HepG2 (cell line): ENCODE measurements around the gene DUSP16. TPM values are rescaled to one million over a fixed set of nuclear protein-coding genes. Genes with fewer than 3 reads are reported as not detected.
A peak's percentile ranks its signal among the peaks of the same experiment; 100 is the strongest.

Experiments
- ATAC-seq: fragments of 200-7000 bp; cut with Tn5 transposase; 3 replicates; pipeline ENCODE4 v1.9.1; 2020; ENCODE audit warnings: mild to moderate bottlenecking, moderate library complexity
- BruUV-seq: library from RNA; stranded (reverse); fragments of 400-500 nt; replicated peaks from 2 replicates; lab custom pipeline; 2021; lab: Mats Ljungman, UMichigan
- CTCF ChIA-PET: fragments of 300-600 bp; formaldehyde crosslinking; extraction: SDS; loops from one replicate; lab custom pipeline; 2021; ENCODE audit warnings: low total read pairs, inconsistent platforms, low intra/inter-chr PET ratio; lab: Yijun Ruan, JAX
- POLR2A ChIA-PET: fragments of 350-600 bp; sonication (Branson Sonifier 250); formaldehyde crosslinking; loops from one replicate; lab custom pipeline; 2020; ENCODE audit warnings: antibody characterized with exemption, inconsistent platforms; lab: Yijun Ruan, JAX
- DNase-seq: peaks from one replicate; pipeline ENCODE4 v3.0.0-alpha.2; 2015; ENCODE audit warnings: low spot score
- FAIRE-seq: peaks from 3 replicates; lab custom pipeline; 2011; peaks lifted over from hg19 to GRCh38; lab: Jason Lieb, UNC
- H2AFZ ChIP-seq: one replicate; pipeline ENCODE4 v1.6.1; 2011; ENCODE audit warnings: low read length, inconsistent platforms
- H3K27ac ChIP-seq: fragments of 300-600 bp; 3 replicates; pipeline ENCODE4 v1.8.0; 2011; ENCODE audit warnings: mixed run types, mild to moderate bottlenecking, mixed read lengths, low read length, inconsistent platforms; ENCODE audit not compliant: insufficient read depth; ENCODE audit errors: extremely low read length
- H3K27me3 ChIP-seq, 2 experiments: fragments of 200-600 bp in 1 of 2; 2 replicates in 1 of 2; 3 replicates in 1 of 2; pipeline versions ENCODE4 v1.6.0 to v1.8.0; 2011; ENCODE audit warnings: low read length in 2 of 2, mild to moderate bottlenecking in 2 of 2, moderate library complexity in 2 of 2, inconsistent platforms in 1 of 2; ENCODE audit not compliant: insufficient read depth in 2 of 2, control insufficient read depth in 1 of 2
- H3K36me3 ChIP-seq, 2 experiments: fragments of 200-600 bp in 1 of 2; replicated peaks in 1 of 2; 2 replicates in 1 of 2; 3 replicates in 1 of 2; pipeline versions ENCODE4 v1.5.1 to v1.8.0; 2011; ENCODE audit warnings: low read length in 2 of 2, inconsistent platforms in 1 of 2; ENCODE audit not compliant: insufficient read depth in 2 of 2, control insufficient read depth in 1 of 2
- H3K4me1 ChIP-seq: 2 replicates; pipeline ENCODE4 v1.5.1; 2012; ENCODE audit warnings: low read length, inconsistent platforms; ENCODE audit not compliant: insufficient read depth
- H3K4me2 ChIP-seq: 2 replicates; pipeline ENCODE4 v1.6.0; 2011; ENCODE audit warnings: low read depth, low read length, inconsistent platforms
- H3K4me3 ChIP-seq, 3 experiments: fragments of 200-600 bp in 1 of 3; sonication (generic), shearing (Covaris generic) in 1 of 3; replicated peaks in 1 of 3; 2 replicates each; pipeline ENCODE4 v1.5.1; 2011 to 2016; ENCODE audit warnings: low read length in 3 of 3, inconsistent platforms in 2 of 3, low read depth in 2 of 3, mild to moderate bottlenecking in 2 of 3, control low read depth in 1 of 3, mixed read lengths in 1 of 3; ENCODE audit not compliant: insufficient read depth in 1 of 3
- H3K79me2 ChIP-seq: one replicate; pipeline ENCODE4 v1.6.1; 2011; ENCODE audit warnings: low read length, inconsistent platforms; ENCODE audit not compliant: insufficient read depth
- H3K9ac ChIP-seq: 2 replicates; pipeline ENCODE4 v1.6.0; 2011; ENCODE audit warnings: mild to moderate bottlenecking, low read depth, low read length, inconsistent platforms; ENCODE audit not compliant: insufficient read depth
- H3K9me3 ChIP-seq: 2 replicates; pipeline ENCODE4 v1.5.1; 2012; ENCODE audit warnings: mild to moderate bottlenecking, low read length
- H4K20me1 ChIP-seq: 2 replicates; pipeline ENCODE4 v1.6.0; 2011; ENCODE audit warnings: inconsistent platforms, mild to moderate bottlenecking, low read length, moderate library complexity; ENCODE audit not compliant: insufficient read depth
- ARID5B ChIP-seq: IDR thresholded peaks from 2 replicates; pipeline ENCODE4 v1.4.0; 2020; ENCODE audit warnings: mild to moderate bottlenecking, missing genetic modification reagents
- CTCF ChIP-seq: sonication (generic); formaldehyde crosslinking; IDR thresholded peaks from 2 replicates; pipeline ENCODE4 v1.5.0; 2020; ENCODE audit warnings: mild to moderate bottlenecking, missing genetic modification reagents, moderate library complexity
- ETV5 ChIP-seq: IDR thresholded peaks from 2 replicates; pipeline ENCODE4 v1.6.1; 2018; ENCODE audit warnings: missing biosample characterization, missing genetic modification reagents, inconsistent platforms, borderline replicate concordance
- GATAD2A ChIP-seq: IDR thresholded peaks from 2 replicates; pipeline ENCODE4 v1.6.1; 2016
- ISL2 ChIP-seq: sonication (generic); formaldehyde crosslinking; IDR thresholded peaks from 2 replicates; pipeline ENCODE4 v1.5.0; 2020; ENCODE audit warnings: missing genetic modification reagents
- MTERF4 ChIP-seq: sonication (generic); formaldehyde crosslinking; IDR thresholded peaks from 2 replicates; pipeline ENCODE4 v1.8.0; 2023; ENCODE audit warnings: mild to moderate bottlenecking, missing genetic modification reagents
- RBAK ChIP-seq: sonication (generic); formaldehyde crosslinking; IDR thresholded peaks from 2 replicates; pipeline ENCODE4 v1.5.1; 2020; ENCODE audit warnings: mild to moderate bottlenecking, missing genetic modification reagents
- RBM22 ChIP-seq: fragments of 200-400 bp; formaldehyde crosslinking; optimal IDR thresholded peaks from 2 replicates; pipeline ENCODE3; 2017; ENCODE audit warnings: mild to moderate bottlenecking, low read length, moderate library complexity
- ZBTB33 ChIP-seq: sonication (generic); formaldehyde crosslinking; IDR thresholded peaks from 2 replicates; pipeline ENCODE4 v1.4.0; 2020; ENCODE audit warnings: missing genetic modification reagents
- ZBTB38 ChIP-seq: sonication (generic); formaldehyde crosslinking; IDR thresholded peaks from 2 replicates; pipeline ENCODE4 v1.5.1; 2020; ENCODE audit warnings: mild to moderate bottlenecking, missing genetic modification reagents
- ZFX ChIP-seq: sonication (generic); formaldehyde crosslinking; IDR thresholded peaks from 2 replicates; pipeline ENCODE4 v1.4.0; 2020; ENCODE audit warnings: mild to moderate bottlenecking, low read depth, missing genetic modification reagents, moderate library complexity
- ZMAT5 ChIP-seq: sonication (generic); formaldehyde crosslinking; IDR thresholded peaks from 2 replicates; pipeline ENCODE4 v1.5.0; 2020; ENCODE audit warnings: mild to moderate bottlenecking, low read depth, missing genetic modification reagents, borderline replicate concordance
- ZMYM4 ChIP-seq: sonication (generic); formaldehyde crosslinking; IDR thresholded peaks from 2 replicates; pipeline ENCODE4 v1.8.1; 2023; ENCODE audit warnings: mild to moderate bottlenecking, missing genetic modification reagents
- WGBS: methylation state at CpG from one replicate; pipeline ENCODE4 v1.1.6; 2017; ENCODE audit warnings: low lambda C conversion rate; 5-methylcytosine and 5-hydroxymethylcytosine counted together
- in situ Hi-C: cut with HindIII; loops from 2 replicates; pipeline ENCODE4 v1.10.0; 2017; ENCODE audit warnings: low pct_unique_long_range_greater_than_20kb; ENCODE audit not compliant: extremely low pct_ligation_motif_present
- intact Hi-C: fragments of 100-400 bp; cut with micrococcal nuclease; formaldehyde crosslinking; loops from one replicate; pipeline ENCODE4 v1.10.0; 2022; ENCODE audit not compliant: unreplicated experiment
- polyA plus RNA-seq, 8 experiments: library from polyadenylated mRNA; depleted of rRNA in 3 of 8; stranded (reverse) in 7 of 8; unstranded in 1 of 8; fragments of >200 nt; fragmentation: Illumina TruSeq in 4 of 8; extraction: Trizol in 4 of 8; gene quantifications; 2 replicates each; pipeline versions ENCODE4 v1.2.1 to v1.2.3, GENCODE V29; 2011 to 2016; ENCODE audit warnings: low read depth in 4 of 8, missing spikeins in 1 of 8, mixed read lengths in 1 of 8; ENCODE audit not compliant: insufficient read depth in 1 of 8
- total RNA-seq, 5 experiments: library from RNA; depleted of rRNA; stranded (reverse); fragments of >200 nt; fragmentation: Illumina TruSeq; extraction: Trizol; gene quantifications; 2 replicates each; pipeline ENCODE4 v1.2.3, GENCODE V29; 2016; ENCODE audit warnings: low read depth in 1 of 5

The DUSP16 gene
- total and polyA plus RNA-seq, 2 of the 13 experiments (the other 11 are each of a cell fraction or from before 2014, with no cell fraction given): 45.7 to 46.6 TPM

- BruUV-seq: no TSS peak
- ATAC-seq (peak; percentile 88), DNase-seq (peak; percentile 19), FAIRE-seq (no peak)
- POLR2A ChIA-PET: interaction anchor here (1.1 kb wide), 1 partner anchor 17 kb away, joined by 3 read pairs; no protein-coding TSS in a partner anchor
- peak overlapping the region; percentile 19; the same call in 1 of the 2 replicates for H3K4me2 ChIP-seq
- CTCF ChIA-PET: no interaction called here
- H3K79me2 ChIP-seq: peaks cover 81% of the 10 kb centered on the region
- no peak overlapping the region for H3K4me3 ChIP-seq
- no peaks in the 10 kb centered on the region for H3K9me3 ChIP-seq
- no peak overlapping the region for H3K9ac ChIP-seq
- no peaks in the 10 kb centered on the region for H3K27me3 ChIP-seq
- TF ChIP-seq ZMAT5 (no peak), ZMYM4 (CRISPR knock-in tag) (peak; percentile 32; the same call in 1 of the 2 replicates), ISL2 (no peak), ZBTB33 (CRISPR knock-in tag) (peak; percentile 64; the same call in 1 of the 2 replicates), CTCF (0 out of 2 replicates have a peak, but pooled peaks have one; percentile 20), RBM22 (peak; percentile 37), ETV5 (CRISPR knock-in tag) (0 out of 2 replicates have a peak, but pooled peaks have one; percentile 19), GATAD2A (CRISPR knock-in tag) (0 out of 2 replicates have a peak, but pooled peaks have one; percentile 18), MTERF4 (CRISPR knock-in tag) (no peak), ZFX (CRISPR knock-in tag) (0 out of 2 replicates have a peak, but pooled peaks have one; percentile 13), ARID5B (CRISPR knock-in tag) (peak; percentile 22; the same call in 1 of the 2 replicates), RBAK (0 out of 2 replicates have a peak, but pooled peaks have one; percentile 58), ZBTB38 (CRISPR knock-in tag) (peak; percentile 84)
- intact Hi-C loops (no loop called here), in situ Hi-C loops (no loop called here)
- peaks cover 20% of the 10 kb centered on the region for H4K20me1 ChIP-seq
- H3K27ac ChIP-seq: peak overlapping the region; percentile 10
- 88% methylated on average over 8 of the region's 8 CpGs for WGBS
- peaks cover 70% of the 10 kb centered on the region for H3K4me1 ChIP-seq
- no peak overlapping the region for H2AFZ ChIP-seq
- peaks cover 2 to 14% of the 10 kb centered on the region in 2 experiments; a peak in 4 of 5 replicates for H3K36me3 ChIP-seq
These were observed 28.3 kb downstream of the DUSP16 start for GRCh38 chr12:12534166-12534866.
